Measurements from ENCODE around the gene PAK3. TPM values are rescaled to one million over a fixed set of nuclear protein-coding genes. Genes with fewer than 3 reads are reported as not detected.

The PAK3 gene
- total RNA-seq, 1 donor from 2014 or later = 0.27 TPM

DNA sequence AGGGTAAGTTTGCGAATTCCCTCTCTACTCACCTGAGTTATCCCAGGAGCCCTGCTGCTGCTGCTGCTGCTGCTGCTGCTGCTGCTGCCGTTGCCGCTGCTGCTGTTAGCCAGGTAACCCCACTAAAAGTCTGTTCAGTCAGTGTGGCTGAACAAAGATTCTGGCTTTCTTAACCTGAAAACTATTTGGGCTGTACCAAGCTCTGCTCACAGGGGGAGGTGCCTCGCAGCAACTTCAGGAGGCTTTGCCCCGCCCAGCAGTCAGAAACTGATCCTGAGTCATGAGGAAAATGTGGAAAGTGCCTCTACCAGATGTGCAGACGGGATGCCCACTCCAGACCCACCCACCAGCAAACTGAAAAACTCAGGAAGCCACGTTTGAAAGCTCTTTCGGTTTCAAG lies 174.3 kb downstream of the PAK3 start, which contains the start of gene CAPN6:
TSS of gene CAPN6 (minus strand) at position 145 of the 400 bp plus-strand sequence. CDS start 6,547 bp downstream, outside the sequence.
- H3K4me1 ChIP-seq = no peaks in the 10 kb centered on the region
- H3K9me3 ChIP-seq (replicated peaks) = no peaks in the 10 kb centered on the region
- intact Hi-C loops (cut with micrococcal nuclease) = no loop called here
- H3K27me3 ChIP-seq (ENCODE audit: low read depth) = no peaks in the 10 kb centered on the region
- H3K4me3 ChIP-seq = no peak within 1 kb of the TSS
- H3K36me3 ChIP-seq = no peaks in the 10 kb centered on the region
- no peak for DNase-seq
- TF ChIP-seq, protein P1, sequence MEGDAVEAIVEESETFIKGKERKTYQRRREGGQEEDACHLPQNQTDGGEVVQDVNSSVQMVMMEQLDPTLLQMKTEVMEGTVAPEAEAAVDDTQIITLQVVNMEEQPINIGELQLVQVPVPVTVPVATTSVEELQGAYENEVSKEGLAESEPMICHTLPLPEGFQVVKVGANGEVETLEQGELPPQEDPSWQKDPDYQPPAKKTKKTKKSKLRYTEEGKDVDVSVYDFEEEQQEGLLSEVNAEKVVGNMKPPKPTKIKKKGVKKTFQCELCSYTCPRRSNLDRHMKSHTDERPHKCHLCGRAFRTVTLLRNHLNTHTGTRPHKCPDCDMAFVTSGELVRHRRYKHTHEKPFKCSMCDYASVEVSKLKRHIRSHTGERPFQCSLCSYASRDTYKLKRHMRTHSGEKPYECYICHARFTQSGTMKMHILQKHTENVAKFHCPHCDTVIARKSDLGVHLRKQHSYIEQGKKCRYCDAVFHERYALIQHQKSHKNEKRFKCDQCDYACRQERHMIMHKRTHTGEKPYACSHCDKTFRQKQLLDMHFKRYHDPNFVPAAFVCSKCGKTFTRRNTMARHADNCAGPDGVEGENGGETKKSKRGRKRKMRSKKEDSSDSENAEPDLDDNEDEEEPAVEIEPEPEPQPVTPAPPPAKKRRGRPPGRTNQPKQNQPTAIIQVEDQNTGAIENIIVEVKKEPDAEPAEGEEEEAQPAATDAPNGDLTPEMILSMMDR (IDR thresholded peaks at IDR 0.05; ENCODE audit: borderline replicate concordance) = no peak
- no peak within 1 kb of the TSS for H3K27ac ChIP-seq (replicated peaks)

Other genes starting within 250 kb of the PAK3 start
- gene CAPN6, start 174.3 kb downstream of the PAK3 start, total RNA-seq = not detected